ENCODE data around the gene SH3RF3. TPM values are rescaled to one million over a fixed set of nuclear protein-coding genes. Genes with fewer than 3 reads are reported as not detected.

The SH3RF3 gene
- total RNA-seq, 2 experiments from 2014 or later = 2.2 to 2.5 TPM

DNA sequence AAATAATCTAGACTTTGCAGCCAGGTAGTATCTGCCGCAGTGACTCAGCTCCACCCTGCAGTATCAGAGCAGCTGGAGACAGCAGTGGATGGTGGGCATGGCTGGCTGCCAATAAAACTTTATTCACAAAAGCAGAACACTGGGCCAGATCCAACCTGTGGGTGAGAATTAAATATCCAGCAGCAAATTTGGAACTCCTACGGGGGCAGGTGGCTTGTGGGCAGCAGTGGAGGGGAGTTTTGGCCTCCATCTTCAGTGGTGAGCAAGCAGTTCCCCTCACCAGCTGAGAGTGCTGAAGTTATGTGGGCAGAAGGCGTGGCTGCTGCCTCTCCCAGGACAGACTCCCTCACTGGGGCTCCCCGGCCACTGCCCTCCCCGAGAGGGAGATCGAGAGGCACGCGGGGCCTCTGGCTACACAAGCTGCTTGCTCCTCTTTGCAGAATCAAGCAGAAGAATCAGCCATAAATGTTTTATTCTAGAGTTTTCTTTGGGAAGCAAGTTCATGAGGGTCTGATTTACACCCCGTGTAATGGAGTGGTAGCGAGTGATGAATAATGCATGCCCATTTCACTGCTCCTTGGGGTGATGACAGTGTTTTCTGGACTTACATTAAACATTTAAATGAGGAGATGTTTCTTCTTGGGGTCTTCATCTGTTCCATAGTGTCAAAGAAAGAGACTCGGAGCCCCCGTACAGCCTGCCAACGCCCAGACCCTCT lies 280.5 kb downstream of the SH3RF3 start:
- no peaks in the 10 kb centered on the region for H3K4me1 Mint-ChIP-seq
- DNase-seq = no peak
- no peaks in the 10 kb centered on the region for H3K27me3 Mint-ChIP-seq
- H3K9me3 Mint-ChIP-seq = no peaks in the 10 kb centered on the region
- no peaks in the 10 kb centered on the region for H3K36me3 Mint-ChIP-seq
- H3K27ac Mint-ChIP-seq = no peak overlapping the region
- no peak overlapping the region for H3K4me3 Mint-ChIP-seq

DNA sequence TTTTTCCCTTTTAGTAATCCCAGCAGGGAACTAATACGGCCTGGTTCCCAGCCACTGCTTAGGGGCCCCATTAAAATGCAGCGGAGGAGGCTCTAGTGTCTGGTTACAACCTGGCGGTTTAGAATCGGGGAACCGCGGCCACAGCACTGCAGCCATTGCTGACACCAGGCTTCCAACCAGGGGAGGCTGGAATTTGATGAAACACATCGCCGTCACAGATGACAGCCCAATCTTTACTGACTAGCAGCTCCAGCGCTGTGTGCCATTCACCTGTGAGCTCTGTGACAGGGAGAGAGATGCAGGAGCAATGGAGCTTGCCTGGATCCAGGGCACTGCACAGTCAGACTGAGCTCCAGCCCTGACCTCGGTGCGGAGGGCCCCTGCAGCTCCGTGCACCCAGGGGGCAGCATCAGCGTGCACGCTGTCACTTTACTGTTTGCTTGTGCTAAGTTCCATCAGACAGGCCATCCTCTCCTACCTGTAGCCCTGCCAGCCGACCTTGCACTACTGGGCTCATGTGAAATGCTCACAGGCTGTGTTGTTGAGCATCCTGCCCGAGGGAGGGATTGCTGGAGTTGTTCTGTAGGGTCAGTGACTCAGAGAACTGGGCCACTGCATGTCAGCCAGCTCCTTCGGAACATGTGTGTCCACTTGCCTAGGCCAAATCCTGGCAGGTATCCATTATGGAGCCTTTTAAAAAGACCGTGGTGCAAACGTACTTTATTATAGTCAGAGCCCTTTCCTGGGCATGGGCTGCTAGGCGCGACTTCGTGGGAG lies 281.2 kb downstream of the SH3RF3 start:
- no peaks in the 10 kb centered on the region for H3K9me3 Mint-ChIP-seq
- H3K27me3 Mint-ChIP-seq = no peaks in the 10 kb centered on the region
- no peak for DNase-seq
- H3K4me3 Mint-ChIP-seq = no peak overlapping the region
- H3K36me3 Mint-ChIP-seq = no peaks in the 10 kb centered on the region
- no peak overlapping the region for H3K27ac Mint-ChIP-seq
- H3K4me1 Mint-ChIP-seq = no peaks in the 10 kb centered on the region

DNA sequence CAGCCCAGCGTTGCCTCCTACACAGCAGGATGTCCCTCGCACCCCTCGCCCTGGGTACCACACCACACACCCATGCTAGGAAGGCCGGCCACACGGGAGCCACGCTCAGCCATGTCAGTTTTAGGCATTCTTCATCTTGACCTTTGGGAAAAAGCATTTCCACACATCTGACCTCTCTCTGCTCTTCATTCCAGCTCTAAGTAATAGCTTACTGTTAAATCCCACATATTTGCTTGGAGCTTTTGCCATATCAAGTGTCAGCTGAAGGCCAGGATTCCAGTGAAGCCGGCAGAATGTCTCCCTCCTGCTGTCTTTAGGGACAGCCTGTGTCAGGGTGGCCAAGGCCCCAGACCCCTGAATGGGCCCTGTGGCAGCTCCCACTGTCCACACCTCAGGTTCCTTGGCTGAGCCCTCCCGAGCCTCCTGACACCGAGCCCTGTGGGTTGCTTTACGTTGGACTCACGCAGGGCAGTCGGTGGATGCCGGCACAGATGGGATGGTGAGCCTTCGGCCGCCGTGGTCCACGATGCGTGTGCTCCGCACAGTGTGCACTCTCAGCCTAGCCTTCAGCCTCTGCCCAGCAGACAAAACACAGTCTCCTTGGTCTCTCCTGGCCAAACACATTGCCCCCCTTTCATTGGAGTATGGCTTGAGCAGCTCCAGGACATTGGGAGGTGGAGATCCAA lies 282.8 kb downstream of the SH3RF3 start:
- no peak for DNase-seq
- Mint-ChIP-seq H3K4me1 (no peaks in the 10 kb centered on the region), H3K27ac (no peak overlapping the region), H3K9me3 (no peaks in the 10 kb centered on the region), H3K36me3 (no peaks in the 10 kb centered on the region), H3K27me3 (no peaks in the 10 kb centered on the region), H3K4me3 (no peak overlapping the region)

DNA sequence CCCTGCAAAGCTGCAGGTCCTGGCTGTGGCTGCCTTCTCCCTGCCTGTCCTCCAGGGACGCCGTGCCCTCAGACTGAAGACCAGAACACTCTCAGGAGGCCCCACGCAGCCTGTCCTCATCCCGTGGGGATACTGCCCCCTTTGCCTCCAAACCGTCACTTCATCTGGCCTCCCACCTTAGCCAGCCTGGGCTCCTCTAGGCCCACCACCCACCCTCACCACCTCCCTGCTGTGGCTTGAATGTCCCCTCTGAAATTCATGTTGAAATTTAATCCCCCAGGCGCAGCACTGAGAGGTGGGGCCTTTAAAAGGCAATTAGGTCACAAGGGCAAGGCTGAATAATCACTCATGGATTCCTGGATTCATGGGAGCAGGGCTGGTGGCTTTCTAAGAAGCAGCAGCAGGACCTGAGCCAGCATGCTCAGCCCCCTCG lies 286.6 kb downstream of the SH3RF3 start:
- Mint-ChIP-seq H3K27me3 (no peaks in the 10 kb centered on the region), H3K4me1 (no peaks in the 10 kb centered on the region), H3K4me3 (no peak overlapping the region), H3K27ac (no peak overlapping the region), H3K9me3 (no peaks in the 10 kb centered on the region), H3K36me3 (no peaks in the 10 kb centered on the region)
- no peak for DNase-seq

DNA sequence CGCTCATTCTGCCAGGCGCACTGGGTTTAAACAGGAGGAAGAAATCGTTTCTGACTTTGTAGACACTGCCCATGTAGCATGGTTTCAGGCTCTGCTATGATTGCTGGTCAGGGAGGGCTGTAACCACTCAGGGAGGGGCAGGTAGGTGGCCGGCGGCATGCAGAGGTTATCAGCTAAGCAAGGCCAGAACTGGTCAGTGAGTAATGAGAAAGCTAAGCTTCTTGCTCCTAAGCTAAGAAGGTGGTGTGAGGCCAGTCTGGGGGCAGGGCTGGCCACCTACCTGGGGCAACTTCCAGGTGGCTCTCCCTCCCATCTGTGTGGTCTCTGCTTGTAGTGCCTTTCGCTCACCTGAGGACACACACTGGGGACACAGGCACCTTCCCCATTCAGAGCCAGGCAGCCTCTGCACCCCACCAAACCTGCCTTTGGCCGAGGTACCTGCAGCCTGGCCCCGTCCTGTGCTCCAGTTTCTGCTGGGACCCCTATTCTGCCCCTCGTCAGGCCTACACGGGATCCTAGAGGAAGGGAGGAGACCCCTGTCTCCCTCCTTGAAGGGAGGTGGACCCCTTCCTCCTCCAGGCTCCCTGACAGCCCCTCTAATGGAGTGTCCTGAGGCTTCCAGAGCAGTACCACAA lies 288.8 kb downstream of the SH3RF3 start:
- Mint-ChIP-seq H3K27me3 (no peaks in the 10 kb centered on the region), H3K36me3 (no peaks in the 10 kb centered on the region), H3K4me3 (no peak overlapping the region), H3K9me3 (no peaks in the 10 kb centered on the region), H3K4me1 (no peaks in the 10 kb centered on the region), H3K27ac (no peak overlapping the region)
- no peak for DNase-seq

DNA sequence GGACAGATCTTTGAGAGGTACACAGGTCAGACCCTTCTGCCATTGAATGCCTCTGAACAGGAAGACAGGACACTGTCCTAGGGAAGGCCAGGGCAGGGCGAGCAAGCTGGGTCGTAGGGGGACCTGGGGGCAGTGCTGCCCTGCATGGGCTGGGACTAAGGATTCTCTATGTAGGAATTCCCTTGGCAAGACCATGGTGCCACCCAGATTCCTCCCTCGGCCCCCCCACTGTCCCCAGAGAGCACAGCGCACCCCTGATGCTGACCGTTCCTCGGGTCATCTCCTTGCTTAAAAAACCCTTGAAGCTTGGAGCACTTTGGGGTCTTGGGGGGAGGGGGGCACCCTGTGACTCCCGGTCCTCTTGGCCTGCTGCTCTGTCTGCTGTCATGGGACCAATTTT lies 289.7 kb downstream of the SH3RF3 start:
- Mint-ChIP-seq H3K4me3 (no peak overlapping the region), H3K9me3 (no peaks in the 10 kb centered on the region), H3K27me3 (no peaks in the 10 kb centered on the region), H3K4me1 (no peaks in the 10 kb centered on the region), H3K36me3 (no peaks in the 10 kb centered on the region), H3K27ac (no peak overlapping the region)
- no peak for DNase-seq

DNA sequence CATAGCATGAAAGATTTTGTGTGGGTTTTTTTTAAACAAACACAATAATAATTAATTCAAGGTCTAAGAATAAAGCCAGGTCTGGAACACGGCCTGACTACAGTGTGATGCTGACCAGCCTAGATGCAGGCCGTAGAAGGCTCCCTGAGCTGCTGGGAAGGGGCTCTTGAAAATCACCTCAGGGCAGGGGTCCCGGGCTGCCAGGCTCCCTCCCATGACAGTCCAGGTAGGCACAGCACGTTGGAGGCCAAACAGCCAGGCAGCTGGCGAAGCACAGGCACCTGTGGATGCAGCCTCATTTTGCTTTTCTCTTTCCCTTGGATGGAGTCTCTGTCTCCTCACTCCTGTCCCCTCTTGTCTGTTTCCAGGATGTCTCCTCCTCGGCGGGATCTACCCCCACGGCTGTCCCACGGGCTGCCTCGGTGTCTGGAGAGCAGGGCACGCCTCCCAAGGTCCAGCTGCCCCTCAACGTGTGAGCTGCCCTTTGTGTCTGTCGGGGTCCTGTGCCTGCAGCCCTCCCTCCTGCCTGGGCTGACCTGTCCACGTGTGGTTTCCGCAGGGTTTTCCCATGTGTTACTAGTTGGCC lies 290.3 kb downstream of the SH3RF3 start:
- no peaks in the 10 kb centered on the region for H3K27me3 Mint-ChIP-seq
- no peak for DNase-seq
- no peaks in the 10 kb centered on the region for H3K9me3 Mint-ChIP-seq
- no peak overlapping the region for H3K4me3 Mint-ChIP-seq
- no peaks in the 10 kb centered on the region for H3K36me3 Mint-ChIP-seq
- H3K4me1 Mint-ChIP-seq = no peaks in the 10 kb centered on the region
- no peak overlapping the region for H3K27ac Mint-ChIP-seq

DNA sequence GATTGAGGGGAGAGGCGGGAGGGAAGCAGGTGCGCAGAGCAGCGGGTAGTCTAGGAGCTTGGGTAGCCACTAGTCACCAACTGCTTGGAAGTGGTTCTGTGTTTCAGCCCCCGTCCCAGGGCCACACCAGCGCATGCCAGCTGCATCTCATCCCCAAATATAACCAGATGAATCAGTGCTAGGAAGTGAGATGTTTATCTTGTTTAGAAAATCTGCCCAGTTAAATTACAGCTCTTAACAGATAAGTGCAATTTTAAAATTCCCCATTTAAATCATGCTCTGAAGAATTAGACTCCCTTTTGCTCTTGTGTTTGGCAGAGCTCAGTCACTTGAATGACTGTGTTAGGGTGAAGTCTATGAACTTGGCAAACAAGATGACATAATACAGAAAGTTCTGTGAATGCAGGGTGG lies 291.0 kb downstream of the SH3RF3 start:
- Mint-ChIP-seq H3K4me1 (no peaks in the 10 kb centered on the region), H3K4me3 (no peak overlapping the region), H3K27me3 (no peaks in the 10 kb centered on the region), H3K9me3 (no peaks in the 10 kb centered on the region), H3K27ac (no peak overlapping the region), H3K36me3 (no peaks in the 10 kb centered on the region)
- no peak for DNase-seq

DNA sequence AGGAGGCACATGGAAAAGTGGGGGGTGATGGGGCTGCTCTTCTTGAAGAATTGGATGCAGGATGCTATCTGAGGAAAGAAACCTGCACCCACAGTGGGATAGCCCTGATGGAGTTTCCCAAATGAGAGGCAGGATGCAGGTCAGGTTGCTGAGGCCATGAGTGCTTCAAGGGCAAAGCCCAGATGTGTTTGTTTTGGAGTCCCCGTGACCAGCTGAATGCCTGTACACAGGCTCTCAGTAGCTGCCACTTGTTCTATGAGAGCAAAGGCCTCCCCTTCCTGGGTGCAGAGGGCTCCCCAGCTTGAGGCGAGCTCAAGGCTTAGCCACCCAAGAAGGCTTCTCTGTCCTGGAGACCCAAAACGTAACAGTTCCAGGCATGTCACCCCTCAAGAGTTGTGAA lies 292.1 kb downstream of the SH3RF3 start:
- Mint-ChIP-seq H3K4me1 (no peaks in the 10 kb centered on the region), H3K4me3 (no peak overlapping the region), H3K9me3 (no peaks in the 10 kb centered on the region), H3K36me3 (no peaks in the 10 kb centered on the region), H3K27ac (no peak overlapping the region), H3K27me3 (no peaks in the 10 kb centered on the region)
- no peak for DNase-seq

DNA sequence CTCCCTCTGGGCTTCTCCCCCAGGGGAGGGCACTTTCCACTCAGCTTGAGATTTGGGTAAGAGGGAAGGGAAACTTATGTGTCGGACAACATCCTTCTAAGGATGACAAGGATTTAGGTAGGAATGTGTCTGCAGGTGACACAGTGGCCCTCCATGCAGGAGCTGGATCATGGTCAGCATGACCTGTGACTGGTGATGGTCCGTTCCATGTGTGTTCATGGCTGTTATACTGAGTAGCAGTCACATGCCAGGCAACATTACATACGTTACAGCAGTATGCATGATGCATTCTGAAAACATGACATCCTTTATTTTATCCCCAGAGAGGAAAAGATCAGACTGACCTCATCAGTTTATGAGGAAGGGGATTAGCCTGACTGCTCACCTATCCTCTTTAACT lies 292.6 kb downstream of the SH3RF3 start:
- Mint-ChIP-seq H3K36me3 (no peaks in the 10 kb centered on the region), H3K4me1 (no peaks in the 10 kb centered on the region), H3K27ac (no peak overlapping the region), H3K4me3 (no peak overlapping the region), H3K9me3 (no peaks in the 10 kb centered on the region), H3K27me3 (no peaks in the 10 kb centered on the region)
- no peak for DNase-seq

DNA sequence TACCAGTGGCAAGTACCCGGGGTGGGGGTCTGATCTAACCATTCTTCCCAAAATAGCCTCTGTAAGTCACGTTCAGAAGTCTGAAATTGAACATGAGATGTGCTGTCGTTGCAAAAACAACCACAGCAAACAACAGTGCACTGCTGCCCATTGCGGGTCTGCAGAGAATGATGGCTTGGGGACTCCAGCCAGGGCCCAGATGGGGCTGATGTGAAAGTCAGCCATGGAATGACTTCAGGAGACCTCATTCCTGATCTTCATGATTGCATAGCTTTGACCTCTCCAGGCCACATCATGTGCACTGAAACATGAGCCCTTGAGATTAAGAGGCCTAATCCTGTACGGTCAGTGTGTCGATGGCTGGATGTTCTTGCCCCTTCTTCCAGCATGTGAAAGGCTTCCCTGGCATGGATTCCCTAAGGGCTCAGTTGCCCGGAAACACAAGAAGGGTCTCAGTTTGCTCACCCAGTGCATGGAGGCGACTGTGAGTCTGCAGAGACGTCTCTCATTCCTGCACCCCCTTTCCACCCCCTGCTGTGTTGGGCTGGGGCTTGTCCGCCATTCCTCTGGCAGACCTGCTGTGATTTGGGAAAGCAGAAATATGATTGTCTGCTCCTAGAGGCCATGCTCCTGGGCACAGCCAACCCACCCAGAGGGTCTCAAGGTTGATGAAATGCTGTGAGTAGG lies 293.2 kb downstream of the SH3RF3 start:
- Mint-ChIP-seq H3K27ac (no peak overlapping the region), H3K27me3 (no peaks in the 10 kb centered on the region), H3K36me3 (no peaks in the 10 kb centered on the region), H3K4me3 (no peak overlapping the region), H3K9me3 (no peaks in the 10 kb centered on the region), H3K4me1 (no peaks in the 10 kb centered on the region)
- DNase-seq = no peak

DNA sequence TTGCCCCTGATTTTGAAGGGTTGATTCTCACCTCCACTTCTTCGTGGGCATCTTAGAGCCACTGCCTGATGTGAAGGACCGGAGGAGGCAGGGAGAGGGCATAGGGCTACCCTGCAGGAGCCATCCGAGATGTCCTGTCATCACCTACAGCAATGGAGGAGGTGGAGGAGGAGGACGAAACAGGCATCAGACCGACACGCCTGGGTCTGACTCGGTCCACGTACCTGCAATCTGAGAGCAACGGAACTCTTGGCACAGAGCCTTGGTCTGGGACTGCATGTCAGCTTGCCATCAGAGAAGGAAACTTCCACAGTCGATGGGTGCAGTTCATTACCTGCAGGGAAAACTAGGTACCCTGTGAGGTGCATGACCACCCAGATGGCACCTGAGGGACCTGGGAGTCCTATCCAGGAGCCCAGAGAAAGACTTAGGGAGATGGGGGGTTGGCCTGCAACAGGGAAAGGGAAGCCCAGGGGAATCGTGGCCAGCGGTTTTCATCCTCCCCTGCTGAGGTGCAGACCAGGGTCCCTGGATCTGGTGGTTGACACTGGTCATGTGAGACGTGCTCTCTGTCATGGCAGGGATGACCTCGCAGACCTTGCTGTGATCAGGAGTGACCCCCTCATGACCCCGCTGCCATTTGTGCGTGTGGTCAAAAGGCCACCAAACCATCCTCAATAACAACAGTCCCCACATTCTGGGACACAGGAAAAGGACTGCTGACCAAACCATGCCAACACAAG lies 293.9 kb downstream of the SH3RF3 start:
- no peak for DNase-seq
- H3K4me3 Mint-ChIP-seq = no peak overlapping the region
- H3K4me1 Mint-ChIP-seq = no peaks in the 10 kb centered on the region
- H3K27me3 Mint-ChIP-seq = no peaks in the 10 kb centered on the region
- H3K36me3 Mint-ChIP-seq = no peaks in the 10 kb centered on the region
- H3K9me3 Mint-ChIP-seq = no peaks in the 10 kb centered on the region
- no peak overlapping the region for H3K27ac Mint-ChIP-seq

DNA sequence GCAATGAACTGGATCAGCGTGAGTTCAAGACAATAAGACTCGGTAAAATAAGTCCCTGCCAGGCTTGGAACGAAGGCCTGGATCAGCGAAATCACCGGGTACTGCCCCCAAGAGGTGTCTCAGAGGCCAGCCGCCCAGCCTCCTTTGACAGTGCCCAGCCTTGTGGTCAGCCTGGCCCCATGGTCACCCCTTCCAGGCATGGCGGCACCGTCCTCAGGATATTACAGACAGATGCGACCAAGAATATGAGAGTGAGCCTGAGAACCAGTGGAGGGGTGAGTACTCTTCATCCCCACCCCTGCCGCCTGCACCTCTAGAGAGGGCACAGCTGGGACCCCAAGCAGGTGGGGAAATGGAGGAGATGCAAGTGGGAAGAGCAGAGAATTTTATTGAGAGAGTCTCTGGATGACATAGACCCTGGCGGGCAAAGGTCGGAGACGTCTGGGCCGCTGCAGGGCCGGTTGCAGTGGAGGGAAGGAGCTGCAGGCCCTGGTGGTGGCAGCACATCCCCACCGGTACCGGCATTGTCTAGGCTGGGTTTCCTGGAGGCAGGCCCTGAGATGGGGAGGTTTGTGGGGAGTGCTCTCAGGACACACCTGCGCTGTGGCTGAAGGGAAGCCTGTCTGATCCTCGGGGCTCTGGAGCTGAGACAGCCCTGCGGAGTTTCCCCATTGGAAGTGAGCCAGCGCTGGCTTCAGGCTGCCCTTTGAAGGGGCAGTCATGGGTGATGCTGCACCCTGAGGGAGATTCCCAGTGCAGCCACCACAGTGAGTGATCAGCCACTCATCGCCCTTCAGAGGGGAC lies 294.8 kb downstream of the SH3RF3 start:
- no peak overlapping the region for H3K4me3 Mint-ChIP-seq
- H3K27me3 Mint-ChIP-seq = no peaks in the 10 kb centered on the region
- no peaks in the 10 kb centered on the region for H3K9me3 Mint-ChIP-seq
- DNase-seq = no peak
- no peaks in the 10 kb centered on the region for H3K36me3 Mint-ChIP-seq
- no peaks in the 10 kb centered on the region for H3K4me1 Mint-ChIP-seq
- no peak overlapping the region for H3K27ac Mint-ChIP-seq
